Left cardiac atrium (tissue), 4 donors: ENCODE measurements around the gene RIPK3. TPM values are rescaled to one million over a fixed set of nuclear protein-coding genes. Genes with fewer than 3 reads are reported as not detected.
"Not testable (repeated sequence)": the region's sequence is repeated elsewhere in the genome, so short reads cannot be mapped to it uniquely, and the experiment has no call there.

ENCODE experiments used
- ATAC-seq, 2 donors: fragments of 200-7000 bp; cut with Tn5 transposase; one replicate each; pipeline ENCODE4 v1.9.1; 2020; ENCODE audit warnings: mild to moderate bottlenecking in 2 of 2, moderate library complexity in 2 of 2
- DNase-seq: peaks from one replicate; pipeline ENCODE4 v3.0.0-alpha.2; 2020
- intact Hi-C, 2 donors: fragments of 100-400 bp; cut with DNase I; formaldehyde crosslinking; loops; one replicate each; pipeline versions ENCODE4 v1.14.1 to v1.15.1; 2022 to 2023
- total RNA-seq, 2 donors: library from RNA; stranded (reverse); fragmentation: NEBNext Ultra II Directional; extraction: Animal tissue kit (Norgen Biotek cat#: 25700); gene quantifications; one replicate each; pipeline ENCODE4 v1.2.1, GENCODE V29; 2021
- donor health status: DM: no; HTN: yes; CAD: no.
- donor health status: DM: no; HTN: yes; CAD: no; lungs with severe emphysema.
- donor health status: DM: yes; HTN: yes; CAD: no.
- donor health status: Dilated cardiomyopathy.

RIPK3 gene
- total RNA-seq, 2 donors from 2014 or later, result 6.5 to 6.7 TPM

GRCh38 chr14:24330973-24331674, 8.7 kb downstream of the RIPK3 start:
- intact Hi-C loops, result loop anchor here in 1 of 2 donors (5.0 kb wide), 1 partner anchor 101 kb away; no protein-coding TSS in a partner anchor
- ATAC-seq (no peak), DNase-seq (no peak)

- DNase-seq, result peak; percentile 60
- intact Hi-C loops, result loop anchor here in 1 of 2 donors (5.0 kb wide), 1 partner anchor 103 kb away; no protein-coding TSS in a partner anchor
- peak; percentile 2 to 22 for ATAC-seq
These were observed 10.1 kb downstream of the RIPK3 start for GRCh38 chr14:24329736-24330135.

GRCh38 chr14:24329073-24329663, 10.6 kb downstream of the RIPK3 start:
- no peak for DNase-seq

GRCh38 chr14:24327914-24328313, 11.9 kb downstream of the RIPK3 start:
- peak; percentile 64 for DNase-seq
- intact Hi-C loops, ATAC-seq: not testable (repeated sequence)

More at GRCh38 chr14:24329073-24329663, 10.6 kb downstream of the RIPK3 start:
- intact Hi-C loops, result no loop called here
- no peak for ATAC-seq

GRCh38 chr14:24327303-24327702, 12.5 kb downstream of the RIPK3 start:
- no peak for ATAC-seq
- no peak for DNase-seq
- intact Hi-C loops, result no loop called here

- intact Hi-C loops, result no loop called here
- DNase-seq (no peak), ATAC-seq (no peak)
These were observed 13.8 kb downstream of the RIPK3 start for GRCh38 chr14:24325963-24326362.

- ATAC-seq (no peak), DNase-seq (no peak)
- intact Hi-C loops, result no loop called here
These were observed 14.7 kb downstream of the RIPK3 start for GRCh38 chr14:24325041-24325530.

GRCh38 chr14:24324024-24324423, 15.8 kb downstream of the RIPK3 start:
- ATAC-seq (no peak), DNase-seq (no peak)
- intact Hi-C loops, result no loop called here

- ATAC-seq (no peak), DNase-seq (no peak)
- intact Hi-C loops, result no loop called here
These were observed 16.4 kb downstream of the RIPK3 start for GRCh38 chr14:24323341-24323740.

GRCh38 chr14:24322672-24323071, 17.1 kb downstream of the RIPK3 start:
- intact Hi-C loops, result no loop called here
- no peak for DNase-seq
- no peak for ATAC-seq

- intact Hi-C loops, result no loop called here
- no peak for DNase-seq
- ATAC-seq, result no peak
These were observed 18.4 kb downstream of the RIPK3 start for GRCh38 chr14:24321212-24321975.

GRCh38 chr14:24317141-24317928, 22.5 kb downstream of the RIPK3 start:
- DNase-seq (no peak), ATAC-seq (peak in 1 of 2 donors; percentile 10)
- intact Hi-C loops, result no loop called here

GRCh38 chr14:24316597-24316950, 23.2 kb downstream of the RIPK3 start:
- DNase-seq (no peak), ATAC-seq (peak; percentile 6 to 8)
- intact Hi-C loops, result no loop called here

- ATAC-seq (peak; percentile 29 to 36), DNase-seq (peak; percentile 78)
- intact Hi-C loops, result no loop called here
These were observed 23.8 kb downstream of the RIPK3 start for GRCh38 chr14:24315807-24316596.

- intact Hi-C loops, result no loop called here
- no peak for DNase-seq
- no peak for ATAC-seq
These were observed 24.5 kb downstream of the RIPK3 start for GRCh38 chr14:24315243-24315806.

GRCh38 chr14:24314377-24315193, 25.2 kb downstream of the RIPK3 start:
- ATAC-seq (no peak), DNase-seq (no peak)
- intact Hi-C loops, result no loop called here

GRCh38 chr14:24313913-24314312, 25.9 kb downstream of the RIPK3 start:
- DNase-seq (no peak), ATAC-seq (no peak)
- intact Hi-C loops, result no loop called here
